Activated CD8-positive, alpha-beta memory T cell treated with anti-CD3 and anti-CD28 coated beads, Interleukin-2, amount 50 U/mL, for 24 hours (primary cell): Measurements from ENCODE around the gene TMEM59L.

Source experiments
- DNase-seq: peaks from one replicate; pipeline ENCODE4 v3.0.0-alpha.2; 2020; ENCODE audit errors: extremely low read depth

The TMEM59L gene

DNA sequence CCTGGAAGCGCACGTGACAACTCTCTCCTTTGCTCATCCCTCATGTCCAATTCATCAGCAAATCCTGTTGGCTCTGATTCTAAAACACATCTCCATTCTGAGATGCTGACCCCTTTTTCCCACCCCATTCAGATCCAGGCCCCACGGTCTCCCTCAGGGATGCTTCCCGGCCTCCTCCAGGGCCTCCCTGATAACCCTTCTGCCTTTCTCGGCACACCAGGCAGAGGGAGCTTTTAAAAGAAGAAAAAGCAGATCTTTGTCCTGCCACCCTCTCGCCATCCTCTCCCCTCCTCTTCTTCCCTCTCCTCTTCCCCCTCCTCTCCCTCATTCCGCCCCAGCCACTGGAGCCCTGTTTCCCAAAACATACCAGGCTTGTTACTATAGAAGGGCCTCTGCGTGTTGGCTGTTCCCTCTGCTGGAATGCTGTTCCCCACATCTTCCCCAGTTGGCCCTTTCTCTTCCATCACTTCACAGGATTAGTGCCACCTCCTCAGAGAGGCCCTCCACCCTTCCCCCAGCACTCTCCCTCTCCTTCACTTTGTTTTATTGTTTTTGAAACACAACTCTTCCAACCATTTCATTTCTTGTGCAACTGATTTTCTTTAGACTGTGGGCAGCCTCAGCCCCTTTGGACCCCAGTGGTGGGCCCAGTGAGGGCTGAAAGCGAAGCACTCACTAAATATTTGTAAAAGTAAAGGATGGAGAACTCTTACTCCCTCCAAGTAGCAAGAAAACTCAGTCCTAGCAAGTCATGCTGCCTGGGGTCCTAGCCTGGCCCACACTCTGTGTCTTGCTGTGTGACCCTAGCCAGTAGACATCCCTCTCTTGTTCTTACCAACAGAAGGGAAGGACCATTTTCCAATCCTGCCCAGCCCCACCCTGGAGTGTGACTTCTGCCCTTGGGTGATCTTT lies 3.6 kb upstream of the TMEM59L start:
- no peak for DNase-seq

- DNase-seq, result no peak
These were observed 3.0 kb upstream of the TMEM59L start for GRCh38 chr19:18609717-18610051.

GRCh38 chr19:18610245-18610555 lies 2.5 kb upstream of the TMEM59L start:
- no peak for DNase-seq

- DNase-seq, result no peak
These were observed 1.9 kb upstream of the TMEM59L start for GRCh38 chr19:18610556-18611326.

DNA sequence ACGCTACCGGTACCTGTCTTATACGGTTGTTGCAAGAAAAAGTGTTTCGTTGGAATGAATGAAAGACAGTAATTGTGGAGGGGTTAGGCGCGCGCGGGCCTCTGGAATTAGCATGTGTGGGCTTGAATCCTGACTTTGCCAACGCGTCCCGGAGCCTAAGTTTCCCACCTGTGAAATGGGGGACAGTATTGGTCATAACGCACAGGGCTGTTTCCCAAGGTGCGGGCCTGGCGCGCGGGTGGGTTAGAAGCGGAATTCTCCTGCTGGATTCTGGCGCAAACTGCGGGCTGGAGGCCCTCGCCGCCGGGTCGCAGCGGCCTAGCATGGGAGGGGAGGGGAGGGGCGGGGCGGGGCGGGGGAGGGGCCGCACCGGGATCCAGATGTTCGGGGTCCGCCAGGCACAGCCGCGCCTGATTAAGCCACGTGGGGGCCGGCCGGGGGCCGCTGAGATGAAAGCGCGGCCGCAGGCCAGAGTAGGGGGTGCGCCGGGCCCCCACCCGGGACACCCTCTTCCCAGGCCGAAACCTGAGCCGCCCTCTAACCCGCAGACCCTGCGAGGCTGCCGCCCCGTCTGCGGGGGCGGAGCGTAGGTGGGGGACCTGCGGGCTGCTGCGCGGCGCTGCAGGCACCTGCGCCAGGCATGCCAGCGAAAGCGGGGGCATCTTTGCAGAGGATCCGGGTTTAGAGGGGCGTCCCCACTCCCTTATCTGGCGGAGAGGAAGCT lies 1.2 kb upstream of the TMEM59L start:
- DNase-seq, result no peak

DNA sequence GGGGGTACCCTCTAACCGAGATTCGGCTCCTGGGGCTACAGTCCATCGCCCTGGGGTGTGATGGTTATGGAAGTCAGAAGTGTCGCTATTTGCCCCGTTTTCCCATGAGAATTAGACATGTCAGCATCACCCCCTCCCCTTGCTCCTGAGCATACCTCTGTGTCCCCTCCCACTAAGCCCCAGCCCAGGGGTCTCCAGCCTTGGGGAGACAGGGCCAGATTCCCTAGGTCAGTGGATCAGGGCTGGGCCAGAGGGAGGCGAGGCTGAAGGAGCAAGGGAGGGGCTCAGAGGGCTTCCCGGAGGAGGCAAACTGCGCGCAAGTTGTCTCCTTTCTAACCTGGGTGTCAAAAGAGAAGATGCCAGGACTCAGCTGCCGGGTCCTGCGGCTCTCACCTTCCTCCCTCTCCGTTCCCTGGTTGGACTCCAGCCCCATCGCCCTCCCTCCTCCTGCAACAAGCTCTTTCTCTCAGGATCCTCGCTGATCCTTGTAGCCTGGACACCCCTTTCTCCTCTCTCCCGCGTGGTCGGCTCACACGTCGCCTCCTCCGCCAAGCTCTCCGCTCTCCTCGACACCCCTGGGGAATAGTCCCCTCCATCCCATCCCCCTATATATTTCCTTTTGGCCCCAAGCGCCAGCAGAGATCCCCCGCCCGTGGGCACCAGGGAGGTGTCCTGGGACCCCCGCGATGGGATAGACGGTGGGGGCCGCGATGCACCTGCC lies 459 bp upstream of the TMEM59L start:
- DNase-seq, result no peak

GRCh38 chr19:18613589-18614234 lies 1.0 kb downstream of the TMEM59L start:
- no peak for DNase-seq

DNA sequence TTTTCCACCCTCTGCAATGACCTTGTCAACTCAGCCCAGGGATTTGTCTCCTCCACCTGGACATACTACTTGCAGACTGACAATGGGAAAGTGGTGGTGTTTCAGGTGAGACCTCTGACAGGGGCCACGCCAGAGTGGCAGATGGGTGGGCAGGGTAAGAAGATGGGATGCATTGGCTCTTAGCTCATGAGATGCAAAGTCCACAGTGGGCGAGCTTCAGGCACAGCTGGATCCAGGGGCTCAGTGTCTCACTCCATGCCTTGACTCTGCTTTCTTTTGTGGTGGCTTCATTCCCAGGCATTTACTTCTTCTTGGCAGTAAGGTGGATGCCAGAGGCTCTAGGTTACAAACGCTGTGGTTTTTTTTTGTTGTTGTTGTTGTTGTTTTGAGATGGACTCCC lies 3.4 kb downstream of the TMEM59L start:
- no peak for DNase-seq

DNA sequence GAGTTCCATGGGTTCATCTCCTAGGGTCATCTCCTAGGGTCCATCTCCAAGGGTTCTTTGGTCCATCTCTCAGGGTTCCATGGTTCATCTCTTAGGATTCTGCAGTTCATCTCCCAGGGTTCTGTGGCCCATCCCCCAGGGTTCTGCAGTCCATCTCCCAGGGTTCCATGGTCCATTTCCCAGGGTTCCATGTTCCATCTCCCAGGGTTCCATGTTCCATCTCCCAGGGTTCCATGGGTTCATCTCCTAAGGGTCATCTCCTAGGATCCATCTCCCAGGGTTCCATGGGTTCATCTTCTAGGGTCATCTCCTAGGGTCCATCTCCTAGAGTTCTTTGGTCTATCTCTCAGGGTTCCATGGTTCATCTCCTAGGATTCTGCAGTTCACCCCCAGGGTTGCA lies 4.9 kb downstream of the TMEM59L start:
- no peak for DNase-seq

- DNase-seq, result no peak
These were observed 5.6 kb downstream of the TMEM59L start for GRCh38 chr19:18618236-18618635.

DNA sequence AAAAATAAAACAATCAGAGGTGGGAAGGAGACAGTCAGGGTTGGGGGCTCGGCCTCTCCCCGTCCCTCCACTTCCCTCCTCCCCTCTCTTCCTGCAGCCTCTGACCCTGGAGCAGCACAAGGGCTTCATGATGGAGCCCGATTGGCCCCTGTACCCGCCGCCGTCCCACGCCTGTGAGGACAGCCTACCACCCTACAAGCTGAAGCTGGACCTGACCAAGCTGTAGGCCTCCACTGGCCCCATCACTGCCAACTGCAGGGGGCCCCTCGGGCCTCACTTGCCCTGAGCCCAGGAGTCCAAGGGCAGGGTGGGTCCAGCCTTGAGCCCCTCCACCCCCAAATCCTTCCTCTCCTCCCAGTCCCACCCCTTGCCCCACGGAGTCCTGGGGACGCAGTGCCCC lies 7.6 kb downstream of the TMEM59L start:
- no peak for DNase-seq

DNA sequence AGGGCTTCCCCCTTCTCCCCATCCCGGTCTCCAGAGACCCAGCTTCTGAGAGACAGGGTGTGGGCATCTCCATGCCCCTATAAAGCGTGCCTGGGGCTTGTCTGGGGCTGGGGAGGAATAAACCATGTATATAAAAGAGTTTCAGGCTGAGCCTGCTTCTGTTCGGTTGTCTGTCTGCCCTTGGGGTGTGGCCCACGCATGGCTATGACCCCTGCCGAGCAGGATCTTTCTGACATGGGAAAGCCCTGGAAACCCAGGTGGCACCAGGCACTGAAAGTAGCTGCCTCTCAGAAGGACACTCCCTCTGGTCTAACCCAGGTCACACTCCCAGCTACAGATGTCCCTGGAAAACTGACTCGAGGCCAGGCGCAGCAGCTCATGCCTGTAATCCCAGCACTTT lies 8.2 kb downstream of the TMEM59L start:
- no peak for DNase-seq

GRCh38 chr19:18626906-18627305 lies 14.2 kb downstream of the TMEM59L start:
- DNase-seq, result no peak

GRCh38 chr19:18629166-18630088 lies 16.8 kb downstream of the TMEM59L start:
- no peak for DNase-seq

DNA sequence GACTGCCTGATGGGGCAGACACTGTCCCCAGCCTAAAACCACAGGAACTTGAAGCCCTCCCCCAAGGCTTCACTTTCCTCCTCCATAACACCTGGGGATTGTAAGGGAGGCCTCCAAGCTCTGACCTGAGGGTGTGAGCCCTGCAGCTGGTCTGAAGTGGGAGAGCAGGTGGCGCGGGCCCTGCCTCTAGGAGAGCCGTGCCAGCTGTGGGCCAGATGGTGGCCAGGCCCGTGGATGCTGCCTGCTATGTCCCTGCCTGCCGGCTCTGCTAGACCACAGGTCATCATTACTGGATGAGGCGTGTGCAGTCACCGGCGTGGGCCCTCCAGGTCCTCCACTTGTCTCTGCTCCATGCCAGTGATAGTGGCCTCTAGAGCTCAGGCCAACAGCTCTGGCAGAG lies 20.7 kb downstream of the TMEM59L start:
- no peak for DNase-seq

DNA sequence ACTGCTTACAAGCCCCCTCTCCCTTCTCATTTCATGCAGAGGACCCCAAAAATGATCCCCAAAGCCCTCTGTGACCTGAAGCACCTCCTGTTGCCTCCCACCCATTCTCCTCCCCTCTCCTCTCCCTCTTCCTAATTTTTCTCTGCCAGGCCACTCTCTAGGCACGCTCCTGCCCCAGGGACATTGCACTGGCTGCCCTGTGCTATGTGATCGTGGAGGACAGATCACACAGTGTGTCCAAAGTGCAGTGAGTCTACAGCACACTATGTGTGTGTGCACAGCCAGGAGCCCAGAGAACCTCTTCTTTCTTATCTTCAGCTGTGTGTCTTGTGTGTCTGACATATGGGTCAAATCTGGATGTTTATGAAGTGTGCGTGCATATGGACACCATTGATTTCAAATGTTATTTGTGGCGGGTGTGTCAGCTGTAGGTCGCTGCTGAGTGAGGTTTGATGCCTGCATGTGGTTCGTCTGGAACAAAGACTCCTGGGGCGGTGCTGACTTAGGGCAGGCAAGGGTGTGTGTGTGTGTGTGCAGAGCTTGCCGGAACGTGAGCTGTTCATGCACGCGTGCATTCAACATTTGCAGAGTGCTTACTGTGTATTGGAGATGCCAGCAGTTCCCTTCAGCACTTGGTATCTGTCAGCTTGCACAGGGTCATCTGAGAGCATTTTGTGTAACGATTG lies 22.1 kb downstream of the TMEM59L start:
- no peak for DNase-seq

DNA sequence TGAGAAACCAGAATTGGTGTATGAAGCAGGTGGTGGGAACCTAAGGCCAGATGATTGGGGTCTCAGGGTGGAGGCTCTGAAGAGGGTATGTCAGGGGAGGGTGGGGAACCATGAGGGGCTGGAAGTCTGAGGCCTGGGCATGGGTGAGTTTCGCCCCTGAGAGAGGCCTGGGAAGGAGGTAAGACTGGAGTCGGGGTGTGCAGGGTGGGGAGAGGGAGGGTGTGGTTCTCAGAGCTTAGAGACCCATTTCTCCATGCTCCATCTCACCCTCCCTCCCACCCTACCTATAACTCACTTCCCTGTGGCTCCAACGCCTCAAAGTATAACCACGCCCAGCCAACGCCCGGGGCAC lies 23.1 kb downstream of the TMEM59L start:
- DNase-seq, result no peak

DNA sequence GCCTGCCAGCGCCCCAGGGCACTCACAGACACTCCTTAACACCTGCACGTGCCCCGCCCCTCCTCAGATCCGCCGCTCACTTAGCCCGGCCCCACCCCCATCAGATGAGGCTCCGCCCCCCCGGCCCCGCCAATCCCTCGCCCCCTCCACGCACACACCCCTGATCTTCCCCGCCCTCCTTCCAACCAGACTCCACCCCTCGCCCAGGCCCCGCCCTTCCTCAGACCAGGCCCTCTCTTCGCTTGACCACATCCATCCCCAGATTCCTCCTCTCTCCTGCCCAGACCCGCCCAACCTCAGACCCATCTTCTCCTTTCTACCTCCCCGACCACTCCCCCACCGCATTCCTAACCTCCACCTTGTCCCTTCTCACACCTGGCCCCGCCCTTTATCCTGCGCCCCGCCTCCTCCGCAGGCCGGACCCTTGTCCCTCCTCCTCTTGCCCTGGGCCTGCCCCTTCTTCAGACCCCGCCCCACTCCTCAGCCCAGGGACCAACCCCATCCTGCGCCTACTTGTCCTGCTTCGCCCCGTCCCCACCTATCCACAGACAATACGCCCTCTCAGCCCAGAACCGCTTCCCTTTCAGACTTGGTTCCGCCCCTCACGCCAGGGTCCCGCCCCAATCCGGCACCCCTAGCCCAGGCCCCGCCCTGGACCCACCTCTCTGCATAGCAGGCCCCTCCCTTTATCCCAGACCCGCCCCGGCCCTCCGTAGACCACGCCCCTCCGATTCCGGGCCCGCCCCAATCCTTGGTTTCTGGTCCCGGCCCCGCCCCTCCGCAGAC lies 23.7 kb downstream of the TMEM59L start:
- DNase-seq, result peak; percentile 98

DNA sequence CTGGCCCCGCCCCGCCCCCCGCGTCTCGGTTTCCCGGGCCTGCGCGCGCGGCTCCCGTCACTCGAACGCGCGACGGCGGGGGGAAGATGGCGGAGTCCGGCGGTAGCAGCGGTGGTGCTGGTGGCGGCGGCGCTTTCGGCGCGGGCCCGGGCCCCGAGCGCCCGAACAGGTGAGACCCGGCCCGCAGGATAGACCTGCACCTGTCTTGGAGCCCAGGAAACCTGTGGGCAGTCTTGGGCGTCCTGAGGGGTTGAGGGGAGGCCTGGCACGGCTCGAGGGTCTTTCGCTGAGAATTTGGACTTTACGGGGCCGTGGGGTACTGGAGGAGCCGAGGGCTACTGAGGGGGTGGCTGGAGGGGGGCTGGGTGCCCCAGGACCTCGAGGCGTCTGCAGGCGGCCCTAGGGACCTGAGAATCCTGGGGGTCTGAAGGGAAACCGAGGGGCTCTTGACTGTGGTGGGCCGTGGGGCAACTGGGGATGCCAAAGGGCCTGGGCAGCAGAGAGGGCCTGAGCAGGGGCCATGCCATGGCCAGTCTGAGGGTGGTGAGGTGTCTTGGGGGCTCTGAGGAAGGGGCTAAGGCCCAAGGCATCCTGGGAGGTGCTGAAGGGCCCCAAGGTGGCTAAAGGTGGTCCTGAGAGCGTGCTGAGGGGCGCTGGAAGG lies 24.4 kb downstream of the TMEM59L start, which contains the start of gene KLHL26:
Gene KLHL26 (plus strand): TSS at position 60 of the 661 bp plus-strand sequence. CDS start 27 bp downstream, at position 87.
- DNase-seq, result no peak
